Activated gamma-delta T cell (primary cell): ENCODE results near the gene PCDHA8.
"Not testable (repeated sequence)": the region's sequence is repeated elsewhere in the genome, so short reads cannot be mapped to it uniquely, and the experiment has no call there.

Experiments
- DNase-seq: peaks from one replicate; lab custom pipeline; 2025; lab: John Stamatoyannopoulos, UW
- total RNA-seq, 2 donors: gene quantifications; one replicate each; lab custom pipeline; 2026; lab: John Stamatoyannopoulos, UW

Gene PCDHA8
- 0 reads per million in 2 donors for total RNA-seq

- DNase-seq: no peak
Observed at GRCh38 chr5:140840978-140841962, at the start of gene PCDHA8. Gene PCDHA8 (plus strand): TSS chr5:140841187. CDS start chr5:140841322, 135 bp downstream.

GRCh38 chr5:140794595-140795258 is 46.3 kb upstream of the PCDHA8 start, which contains the start of gene PCDHA2:
Gene PCDHA2 (plus strand): TSS chr5:140794852.
- DNase-seq: no peak

GRCh38 chr5:140795259-140795641 is 45.7 kb upstream of the PCDHA8 start:
- DNase-seq: no peak

GRCh38 chr5:140796072-140796717 is 44.8 kb upstream of the PCDHA8 start:
- DNase-seq: not testable (repeated sequence)

- no peak for DNase-seq
Observed at GRCh38 chr5:140796718-140797095, 44.3 kb upstream of the PCDHA8 start.

GRCh38 chr5:140800816-140801493 is 40.0 kb upstream of the PCDHA8 start, which contains the start of gene PCDHA3:
Gene PCDHA3 (plus strand): TSS chr5:140801057.
- DNase-seq: no peak

- DNase-seq: no peak
Observed at GRCh38 chr5:140801494-140801841, 39.5 kb upstream of the PCDHA8 start.

GRCh38 chr5:140802381-140802780 is 38.6 kb upstream of the PCDHA8 start:
- DNase-seq: not testable (repeated sequence)

GRCh38 chr5:140802781-140803271 is 38.2 kb upstream of the PCDHA8 start:
- DNase-seq: no peak

GRCh38 chr5:140806834-140807775 is 33.9 kb upstream of the PCDHA8 start, which contains the start of gene PCDHA4:
Gene PCDHA4 (plus strand): TSS chr5:140807068.
- no peak for DNase-seq

GRCh38 chr5:140808241-140808888 is 32.6 kb upstream of the PCDHA8 start:
- DNase-seq: not testable (repeated sequence)

- DNase-seq: no peak
Observed at GRCh38 chr5:140808889-140809291, 32.1 kb upstream of the PCDHA8 start.

GRCh38 chr5:140821375-140822280 is 19.4 kb upstream of the PCDHA8 start, which contains the start of gene PCDHA5:
Gene PCDHA5 (plus strand): TSS chr5:140821613.
- no peak for DNase-seq

GRCh38 chr5:140822281-140822629 is 18.7 kb upstream of the PCDHA8 start:
- no peak for DNase-seq

GRCh38 chr5:140822969-140823368 is 18.0 kb upstream of the PCDHA8 start:
- not testable (repeated sequence) for DNase-seq

GRCh38 chr5:140823475-140823874 is 17.5 kb upstream of the PCDHA8 start:
- no peak for DNase-seq

GRCh38 chr5:140827704-140828361 is 13.2 kb upstream of the PCDHA8 start, which contains the start of gene PCDHA6:
Gene PCDHA6 (plus strand): TSS chr5:140827960. CDS start chr5:140828092, 132 bp downstream.
- no peak for DNase-seq

GRCh38 chr5:140828362-140828737 is 12.6 kb upstream of the PCDHA8 start:
- no peak for DNase-seq
